Thymus (tissue), 11 donors: ENCODE measurements around the gene KLRG1. TPM values are rescaled to one million over a fixed set of nuclear protein-coding genes. Genes with fewer than 3 reads are reported as not detected.

Source experiments
- DNase-seq, 9 donors: peaks; one replicate each; pipeline ENCODE4 v3.0.0-alpha.2; 2013; ENCODE audit warnings: low spot score in 9 of 9, low read depth in 6 of 9, missing footprints in 1 of 9
- H3K27ac ChIP-seq, 2 donors: one replicate each; pipeline ENCODE4 v1.5.1; 2013; ENCODE audit warnings: control low read depth in 1 of 2, low read depth in 1 of 2, low read length in 1 of 2, mild to moderate bottlenecking in 1 of 2, moderate library complexity in 1 of 2
- H3K27me3 ChIP-seq, 2 donors: one replicate each; pipeline ENCODE4 v1.5.1; 2013; ENCODE audit warnings: low read length in 1 of 2; ENCODE audit not compliant: control insufficient read depth in 2 of 2, insufficient read depth in 1 of 2
- H3K36me3 ChIP-seq, 2 donors: one replicate each; pipeline ENCODE4 v1.5.1; 2013; ENCODE audit warnings: low read length in 1 of 2, mild to moderate bottlenecking in 1 of 2, moderate library complexity in 1 of 2; ENCODE audit not compliant: control insufficient read depth in 2 of 2, insufficient read depth in 2 of 2
- H3K4me1 ChIP-seq, 2 donors: one replicate each; pipeline ENCODE4 v1.5.1; 2013; ENCODE audit warnings: low read length in 2 of 2; ENCODE audit not compliant: control insufficient read depth in 2 of 2, insufficient read depth in 2 of 2
- H3K4me3 ChIP-seq, 2 donors: one replicate each; pipeline ENCODE4 v1.5.1; 2013; ENCODE audit warnings: low read length in 2 of 2, control low read depth in 1 of 2, mild to moderate bottlenecking in 1 of 2
- H3K9me3 ChIP-seq, 2 donors: one replicate each; pipeline ENCODE4 v1.5.1; 2013; ENCODE audit warnings: low read length in 1 of 2, mild to moderate bottlenecking in 1 of 2; ENCODE audit not compliant: control insufficient read depth in 2 of 2, insufficient read depth in 1 of 2
- WGBS: extraction: QIAGEN DNeasy Blood & Tissue Kit; methylation state at CpG from one replicate; pipeline ENCODE4 v1.1.7; 2013; 5-methylcytosine and 5-hydroxymethylcytosine counted together
- polyA plus RNA-seq: library from polyadenylated mRNA; stranded (reverse); fragments of 200-250 nt; gene quantifications from one replicate; pipeline ENCODE4 v1.2.3, GENCODE V29; 2013
- total RNA-seq: library from RNA; stranded (reverse); fragments of 120-200 nt; gene quantifications from one replicate; pipeline ENCODE4 v1.2.4, GENCODE V29; 2013
- donor health status: healthy.

The KLRG1 gene
- total and polyA plus RNA-seq, 2 donors, result 5.2 to 7.4 TPM

DNA sequence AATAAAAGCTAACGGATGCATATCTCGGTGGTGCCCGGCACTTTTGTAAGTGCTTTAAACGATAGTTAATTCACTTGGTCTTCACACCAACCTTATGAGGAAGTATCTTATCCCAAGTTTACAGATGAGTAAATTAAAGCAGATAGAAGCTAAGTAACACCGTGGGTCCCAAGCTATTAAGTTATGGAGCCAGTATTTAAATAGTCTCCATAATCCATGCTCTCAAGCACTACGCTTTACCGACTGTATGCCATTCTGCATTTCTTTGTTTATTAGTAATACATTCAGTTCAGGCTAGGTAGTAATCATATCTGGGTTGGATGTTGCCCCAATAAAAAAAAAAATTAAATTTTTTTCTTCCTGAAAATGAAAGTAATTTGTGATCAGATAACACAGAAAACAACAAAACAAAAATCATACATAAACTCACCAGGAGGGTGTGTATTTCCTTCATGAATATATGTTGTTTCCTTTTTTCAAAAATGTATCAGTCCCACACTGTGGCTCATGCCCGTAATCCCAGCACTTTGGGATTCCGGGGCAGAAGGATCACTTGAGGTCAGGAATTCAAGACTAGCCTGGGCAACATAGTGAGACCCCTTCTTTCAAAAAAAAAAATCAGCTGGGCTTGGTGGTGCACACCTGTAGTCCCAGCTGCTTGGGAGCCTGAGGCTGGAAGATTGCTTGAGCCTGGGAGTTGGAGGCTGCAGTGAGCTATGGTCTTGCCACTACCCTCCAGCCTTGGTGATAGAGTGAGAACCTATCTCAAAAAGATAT, 38.5 kb upstream of the KLRG1 start:
- no peaks in the 10 kb centered on the region for H3K27me3 ChIP-seq
- H3K27ac ChIP-seq, result peak overlapping the region; percentile 98 to 99
- WGBS, result 8% methylated on average over 9 of the region's 9 CpGs
- peaks cover 1 to 21% of the 10 kb centered on the region in 2 donors for H3K9me3 ChIP-seq
- peaks cover 18 to 19% of the 10 kb centered on the region in 2 donors for H3K4me1 ChIP-seq
- DNase-seq, result peak in 1 of 9 donors; percentile 65
- H3K4me3 ChIP-seq, result peak overlapping the region; percentile 76 to 81
- peaks cover 2 to 6% of the 10 kb centered on the region in 2 donors for H3K36me3 ChIP-seq

GRCh38 chr12:8951744-8952143, 37.6 kb upstream of the KLRG1 start:
- WGBS, result 78% methylated on average over 1 of the region's 1 CpG
- Histone ChIP-seq H3K27ac (peak overlapping the region; percentile 14 to 53), H3K4me1 (peaks cover 16 to 20% of the 10 kb centered on the region in 2 donors), H3K9me3 (peaks cover 1 to 28% of the 10 kb centered on the region in 2 donors), H3K27me3 (no peaks in the 10 kb centered on the region), H3K4me3 (no peak overlapping the region), H3K36me3 (peaks cover 2 to 7% of the 10 kb centered on the region in 2 donors)
- DNase-seq, result peak in 1 of 9 donors; percentile 36

GRCh38 chr12:8953773-8954402, 35.5 kb upstream of the KLRG1 start:
- peaks cover 2 to 7% of the 10 kb centered on the region in 2 donors for H3K36me3 ChIP-seq
- peak in 1 of 9 donors; percentile 45 for DNase-seq
- H3K4me3 ChIP-seq, result no peak overlapping the region
- H3K27me3 ChIP-seq, result no peaks in the 10 kb centered on the region
- H3K9me3 ChIP-seq, result peaks cover 1 to 28% of the 10 kb centered on the region in 2 donors
- 82% methylated on average over 8 of the region's 8 CpGs for WGBS
- no peak overlapping the region for H3K27ac ChIP-seq
- peaks cover 14 to 19% of the 10 kb centered on the region in 2 donors for H3K4me1 ChIP-seq

GRCh38 chr12:8956073-8956472, 33.3 kb upstream of the KLRG1 start:
- Histone ChIP-seq H3K36me3 (peaks cover 2 to 7% of the 10 kb centered on the region in 2 donors), H3K27ac (no peak overlapping the region), H3K4me1 (peaks cover 17 to 33% of the 10 kb centered on the region in 2 donors), H3K27me3 (no peaks in the 10 kb centered on the region), H3K9me3 (peaks cover 1 to 28% of the 10 kb centered on the region in 2 donors), H3K4me3 (no peak overlapping the region)
- WGBS, result 98% methylated on average over 15 of the region's 15 CpGs
- DNase-seq, result no peak

- peaks cover 15 to 28% of the 10 kb centered on the region in 2 donors for H3K4me1 ChIP-seq
- H3K27me3 ChIP-seq, result no peaks in the 10 kb centered on the region
- H3K9me3 ChIP-seq, result peaks cover 1 to 28% of the 10 kb centered on the region in 2 donors
- no peak for DNase-seq
- WGBS, result 95% methylated on average over 7 of the region's 7 CpGs
- no peak overlapping the region for H3K27ac ChIP-seq
- H3K36me3 ChIP-seq, result peaks cover 2 to 7% of the 10 kb centered on the region in 2 donors
- no peak overlapping the region for H3K4me3 ChIP-seq
Observed at GRCh38 chr12:8956772-8957171, 32.6 kb upstream of the KLRG1 start.

DNA sequence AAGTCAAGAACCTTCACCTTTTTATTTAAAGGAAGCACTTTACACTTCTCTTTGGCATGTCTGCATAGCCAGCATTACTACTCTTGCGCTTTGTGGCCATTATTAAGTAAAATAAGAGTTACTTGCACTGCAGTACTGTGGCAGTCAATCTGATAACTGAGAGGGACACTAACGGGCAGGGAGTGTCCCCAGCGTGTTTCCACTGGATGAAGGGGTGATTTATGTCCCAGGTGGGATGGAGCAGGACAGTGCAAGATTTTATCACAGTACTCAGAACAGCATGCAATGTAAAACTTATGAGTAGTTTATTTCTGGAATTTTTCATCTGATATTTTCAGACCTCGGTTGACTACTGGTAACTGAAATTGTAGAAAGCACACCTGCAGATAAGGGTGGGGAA, 31.8 kb upstream of the KLRG1 start:
- peak overlapping the region in 1 of 2 donors; percentile 43 for H3K27ac ChIP-seq

GRCh38 chr12:8958066-8958465, 31.3 kb upstream of the KLRG1 start:
- Histone ChIP-seq H3K9me3 (peaks cover 1 to 23% of the 10 kb centered on the region in 2 donors), H3K27me3 (no peaks in the 10 kb centered on the region), H3K36me3 (peaks cover 1 to 4% of the 10 kb centered on the region in 2 donors), H3K27ac (no peak overlapping the region), H3K4me1 (peaks cover 13 to 27% of the 10 kb centered on the region in 2 donors), H3K4me3 (no peak overlapping the region)
- WGBS, result 67% methylated on average over 2 of the region's 2 CpGs
- no peak for DNase-seq

More for the DNA sequence above, 31.8 kb upstream of the KLRG1 start:
- no peaks in the 10 kb centered on the region for H3K27me3 ChIP-seq
- peaks cover 1 to 28% of the 10 kb centered on the region in 2 donors for H3K9me3 ChIP-seq
- peaks cover 2 to 7% of the 10 kb centered on the region in 2 donors for H3K36me3 ChIP-seq
- WGBS, result 74% methylated on average over 4 of the region's 4 CpGs
- peaks cover 13 to 27% of the 10 kb centered on the region in 2 donors for H3K4me1 ChIP-seq
- no peak for DNase-seq
- no peak overlapping the region for H3K4me3 ChIP-seq

- peak in 6 of 9 donors; percentile 36 to 84 (median 52) for DNase-seq
- 54% methylated on average over 2 of the region's 2 CpGs for WGBS
Observed at GRCh38 chr12:8960176-8960575, 29.2 kb upstream of the KLRG1 start.

GRCh38 chr12:8968761-8969160, 20.6 kb upstream of the KLRG1 start:
- H3K4me1 ChIP-seq, result no peaks in the 10 kb centered on the region
- DNase-seq, result no peak
- H3K4me3 ChIP-seq, result no peak overlapping the region
- H3K9me3 ChIP-seq, result peaks cover 1 to 14% of the 10 kb centered on the region in 2 donors
- H3K36me3 ChIP-seq, result no peaks in the 10 kb centered on the region
- H3K27me3 ChIP-seq, result no peaks in the 10 kb centered on the region
- no peak overlapping the region for H3K27ac ChIP-seq

More at GRCh38 chr12:8960176-8960575, 29.2 kb upstream of the KLRG1 start:
- Histone ChIP-seq H3K4me1 (peaks cover 11 to 27% of the 10 kb centered on the region in 2 donors), H3K4me3 (no peak overlapping the region), H3K9me3 (peaks cover 0 to 14% of the 10 kb centered on the region in 2 donors), H3K27ac (no peak overlapping the region), H3K36me3 (peaks cover 0 to 4% of the 10 kb centered on the region in 2 donors), H3K27me3 (no peaks in the 10 kb centered on the region)
